ENCODE measurements around the gene RNF26. TPM values are rescaled to one million over a fixed set of nuclear protein-coding genes. Genes with fewer than 3 reads are reported as not detected.

Gene RNF26
- total RNA-seq, 1 experiment from 2014 or later = 45.6 TPM

GRCh38 chr11:119336744-119337469, 2.6 kb downstream of the RNF26 start:
- peaks cover 0 to 12% of the 10 kb centered on the region in 2 experiments; a peak in 2 of 4 replicates for H3K36me3 ChIP-seq (ENCODE audit: control insufficient read depth in 1 of 2, insufficient read depth in 2 of 2, low read length in 2 of 2)

More at GRCh38 chr11:119336744-119337469, 2.6 kb downstream of the RNF26 start:
- Histone ChIP-seq H3K9me2 (ENCODE audit: insufficient read depth) (no peaks in the 10 kb centered on the region), H3K79me2 (ENCODE audit: insufficient read depth, low read length) (peaks cover 30% of the 10 kb centered on the region), H3K9me3 (ENCODE audit: control insufficient read depth in 1 of 2, insufficient read depth in 1 of 2, low read depth in 1 of 2, low read length in 2 of 2) (no peaks in the 10 kb centered on the region), H3K9ac (ENCODE audit: low read length) (no peak overlapping the region), H3K4me3 (replicated peaks in 1 of 2; ENCODE audit: low read depth in 1 of 2, low read length in 2 of 2) (no peak overlapping the region), H3K4me2 (ENCODE audit: low read length) (no peak overlapping the region), H2AFZ (ENCODE audit: low read depth, low read length, poor library complexity, severe bottlenecking) (no peak overlapping the region), H3K27ac (ENCODE audit: low read depth, low read length) (no peak overlapping the region), H3K27me3 (ENCODE audit: insufficient read depth, low read length) (no peaks in the 10 kb centered on the region), H4K20me1 (ENCODE audit: insufficient read depth) (no peaks in the 10 kb centered on the region), H3K4me1 (ENCODE audit: control insufficient read depth in 1 of 2, insufficient read depth in 2 of 2, low read length in 2 of 2) (peaks cover 9 to 51% of the 10 kb centered on the region in 2 experiments)
- CTCF ChIA-PET = interaction anchor here (1.6 to 3.9 kb wide), 5 partner anchors 10 to 192 kb away, joined by 4 to 68 read pairs (median 14); no protein-coding TSS in a partner anchor
- intact Hi-C loops (cut with micrococcal nuclease) = no loop called here
- no peak for ATAC-seq
- no peak for DNase-seq (ENCODE audit: low read depth, low spot score)
- no peak for TF ChIP-seq SP1 (IDR thresholded peaks at IDR 0.05; ENCODE audit: low read depth)
- TF ChIP-seq ZFX (IDR thresholded peaks at IDR 0.05) = no peak
- no peak for TF ChIP-seq ATF3 (IDR thresholded peaks at IDR 0.05)
- no peak for TF ChIP-seq CEBPB (IDR thresholded peaks at IDR 0.05; ENCODE audit: low read depth)
- no peak for TF ChIP-seq POLR2A (IDR thresholded peaks at IDR 0.05; ENCODE audit: borderline replicate concordance, extremely low read depth, insufficient read depth, insufficient read length)
- no peak for TF ChIP-seq EZH2 (IDR thresholded peaks at IDR 0.05)
- no peak for TF ChIP-seq TCF7L2 (IDR thresholded peaks at IDR 0.05; ENCODE audit: borderline replicate concordance, extremely low read depth, insufficient read depth, insufficient read length)
- TF ChIP-seq ELF1 (IDR thresholded peaks at IDR 0.05; ENCODE audit: borderline replicate concordance, low read depth) = no peak
- no peak for TF ChIP-seq SIN3A (IDR thresholded peaks at IDR 0.05; ENCODE audit: low read depth)
- no peak for TF ChIP-seq POLR2AphosphoS5 (IDR thresholded peaks at IDR 0.05; ENCODE audit: low read depth, low read length)
- TF ChIP-seq YY1 (IDR thresholded peaks at IDR 0.05; ENCODE audit: extremely low read depth, insufficient replicate concordance, low read depth, low read length) = no peak
- TF ChIP-seq ZBTB33 (IDR thresholded peaks at IDR 0.05; ENCODE audit: extremely low read depth, insufficient replicate concordance, low read length) = no peak
- no peak for TF ChIP-seq ZNF274 (IDR thresholded peaks at IDR 0.05; ENCODE audit: low read depth, low read length)
- TF ChIP-seq MAX (IDR thresholded peaks at IDR 0.05) = no peak
- TF ChIP-seq SRF (IDR thresholded peaks at IDR 0.05; ENCODE audit: low read depth) = no peak
- no peak for TF ChIP-seq JUND (IDR thresholded peaks at IDR 0.05)
- TF ChIP-seq RAD21 (IDR thresholded peaks at IDR 0.05; ENCODE audit: low read depth) = no peak
- no peak for TF ChIP-seq CTCF (IDR thresholded peaks at IDR 0.05 in 2 of 3, conservative IDR thresholded peaks at IDR 0.05 in 1 of 3; ENCODE audit: borderline replicate concordance in 1 of 3, insufficient read depth in 1 of 3, low read depth in 2 of 3, low read length in 2 of 3)
- POLR2A ChIA-PET = interaction anchor here (0.6 kb wide), 1 partner anchor 8 kb away, joined by 3 read pairs; no protein-coding TSS in a partner anchor
- no TSS peak for BruUV-seq (replicated peaks)
- RAD21 ChIA-PET (ENCODE audit: low non-redundant PET in 1 of 2, low total read pairs in 2 of 2, uncharacterized antibody in 2 of 2, unreplicated experiment in 2 of 2) = no interaction called here

All from HCT116 (cell line).